ENCODE data around the gene SREBF2.

Gene SREBF2

GRCh38 chr22:41914611-41915034, 81.7 kb downstream of the SREBF2 start:
- H3K4me3 ChIP-seq (ENCODE audit: low read depth, low read length), result no peak overlapping the region
- no peak for DNase-seq (ENCODE audit: low read depth, low spot score)
- TF ChIP-seq, protein P1, sequence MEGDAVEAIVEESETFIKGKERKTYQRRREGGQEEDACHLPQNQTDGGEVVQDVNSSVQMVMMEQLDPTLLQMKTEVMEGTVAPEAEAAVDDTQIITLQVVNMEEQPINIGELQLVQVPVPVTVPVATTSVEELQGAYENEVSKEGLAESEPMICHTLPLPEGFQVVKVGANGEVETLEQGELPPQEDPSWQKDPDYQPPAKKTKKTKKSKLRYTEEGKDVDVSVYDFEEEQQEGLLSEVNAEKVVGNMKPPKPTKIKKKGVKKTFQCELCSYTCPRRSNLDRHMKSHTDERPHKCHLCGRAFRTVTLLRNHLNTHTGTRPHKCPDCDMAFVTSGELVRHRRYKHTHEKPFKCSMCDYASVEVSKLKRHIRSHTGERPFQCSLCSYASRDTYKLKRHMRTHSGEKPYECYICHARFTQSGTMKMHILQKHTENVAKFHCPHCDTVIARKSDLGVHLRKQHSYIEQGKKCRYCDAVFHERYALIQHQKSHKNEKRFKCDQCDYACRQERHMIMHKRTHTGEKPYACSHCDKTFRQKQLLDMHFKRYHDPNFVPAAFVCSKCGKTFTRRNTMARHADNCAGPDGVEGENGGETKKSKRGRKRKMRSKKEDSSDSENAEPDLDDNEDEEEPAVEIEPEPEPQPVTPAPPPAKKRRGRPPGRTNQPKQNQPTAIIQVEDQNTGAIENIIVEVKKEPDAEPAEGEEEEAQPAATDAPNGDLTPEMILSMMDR (IDR thresholded peaks at IDR 0.05; ENCODE audit: insufficient read depth, low read length, missing control alignments), result no peak
- ChIA-PET POLR2A (no interaction called here), CTCF (no interaction called here)

DNA sequence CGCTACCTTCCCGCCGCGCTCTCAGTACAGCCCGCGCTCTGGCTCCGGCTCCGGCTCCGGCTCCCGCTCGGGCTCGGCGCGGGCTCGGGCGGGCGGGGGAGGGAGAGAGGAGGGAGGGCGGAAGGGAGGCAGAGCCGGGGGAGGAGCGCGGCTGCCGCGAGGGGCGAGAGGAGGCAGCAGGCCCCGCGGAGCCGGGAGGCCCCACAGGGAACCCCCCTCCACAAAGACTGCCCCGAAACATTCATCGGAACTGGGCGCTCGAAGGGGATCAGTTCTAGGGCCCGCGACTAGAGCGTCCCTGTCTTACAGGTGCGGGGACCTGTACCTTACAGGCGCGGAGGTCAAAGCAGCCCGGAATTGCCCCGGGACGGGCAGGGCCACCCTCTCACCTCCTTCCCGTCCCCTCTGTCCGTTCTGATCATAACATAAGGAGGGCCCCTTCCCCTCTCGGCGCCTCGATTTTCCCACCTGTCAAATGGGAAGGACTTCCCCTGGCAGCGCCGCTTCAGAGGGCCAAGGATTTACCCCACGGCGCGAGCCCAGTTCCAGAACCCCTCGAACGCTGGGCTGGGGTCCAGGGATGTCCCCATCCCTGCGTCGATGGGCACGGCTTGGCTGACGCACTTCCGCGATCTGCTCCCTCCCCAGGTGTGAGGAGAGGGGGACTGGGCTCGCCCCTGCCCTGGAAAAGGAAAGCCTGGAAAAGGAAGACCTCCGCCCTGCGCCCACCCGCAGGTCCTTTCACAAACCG, 82.3 kb downstream of the SREBF2 start, which contains the start of gene SHISA8:
TSS of gene SHISA8 (minus strand) at position 40 of the 751 bp plus-strand sequence. CDS start 407 bp downstream, outside the sequence.
- POLR2A ChIA-PET, result no interaction called here
- H3K4me3 ChIP-seq (ENCODE audit: low read depth, low read length), result no peak within 1 kb of the TSS
- TF ChIP-seq, protein P1 (IDR thresholded peaks at IDR 0.05; ENCODE audit: insufficient read depth, low read length, missing control alignments), result no peak
- CTCF ChIA-PET, result no interaction called here
- DNase-seq (ENCODE audit: low read depth, low spot score), result no peak

DNA sequence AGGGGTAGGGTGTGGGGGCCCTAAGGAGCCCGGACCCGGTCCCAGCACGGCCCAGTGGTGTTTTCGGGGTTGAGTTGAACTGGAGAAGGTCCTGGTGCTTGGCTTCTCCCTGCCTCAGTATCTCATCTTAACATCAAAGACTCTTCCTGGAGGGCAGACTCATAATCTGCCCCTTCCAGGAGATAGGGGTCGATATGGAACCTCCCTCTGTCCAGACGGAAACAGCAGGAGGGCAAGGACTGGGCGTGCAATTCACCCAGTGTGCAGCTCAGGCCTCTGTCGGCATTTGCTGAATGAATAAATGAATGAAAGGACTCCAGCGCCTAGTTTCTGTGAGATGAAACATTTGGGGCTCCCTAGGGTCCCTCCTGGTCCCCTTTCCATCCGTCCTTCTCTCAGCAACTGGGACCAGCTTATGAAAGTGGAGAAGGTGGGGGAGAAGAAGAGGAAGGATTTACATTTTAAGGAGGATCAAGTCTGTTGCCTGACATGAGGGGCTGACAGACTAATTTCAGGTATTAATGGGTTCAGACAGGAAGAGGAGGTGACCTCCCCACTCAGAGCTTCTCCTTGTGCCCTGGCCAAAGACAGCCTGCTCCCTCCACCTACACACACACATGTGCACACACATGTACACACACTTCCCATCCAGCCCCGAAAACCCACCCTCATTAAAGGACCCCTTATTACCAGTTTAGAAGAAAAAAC, 83.0 kb downstream of the SREBF2 start:
- TF ChIP-seq, protein P1 (IDR thresholded peaks at IDR 0.05; ENCODE audit: insufficient read depth, low read length, missing control alignments), result no peak
- CTCF ChIA-PET, result interaction anchor here (1.0 to 1.3 kb wide), 3 partner anchors 10 to 218 kb away, joined by 4 to 6 read pairs (median 4); partner anchors contain the start of gene TNFRSF13C
- DNase-seq (ENCODE audit: low read depth, low spot score), result no peak
- no peak overlapping the region for H3K4me3 ChIP-seq (ENCODE audit: low read depth, low read length)
- POLR2A ChIA-PET, result no interaction called here

DNA sequence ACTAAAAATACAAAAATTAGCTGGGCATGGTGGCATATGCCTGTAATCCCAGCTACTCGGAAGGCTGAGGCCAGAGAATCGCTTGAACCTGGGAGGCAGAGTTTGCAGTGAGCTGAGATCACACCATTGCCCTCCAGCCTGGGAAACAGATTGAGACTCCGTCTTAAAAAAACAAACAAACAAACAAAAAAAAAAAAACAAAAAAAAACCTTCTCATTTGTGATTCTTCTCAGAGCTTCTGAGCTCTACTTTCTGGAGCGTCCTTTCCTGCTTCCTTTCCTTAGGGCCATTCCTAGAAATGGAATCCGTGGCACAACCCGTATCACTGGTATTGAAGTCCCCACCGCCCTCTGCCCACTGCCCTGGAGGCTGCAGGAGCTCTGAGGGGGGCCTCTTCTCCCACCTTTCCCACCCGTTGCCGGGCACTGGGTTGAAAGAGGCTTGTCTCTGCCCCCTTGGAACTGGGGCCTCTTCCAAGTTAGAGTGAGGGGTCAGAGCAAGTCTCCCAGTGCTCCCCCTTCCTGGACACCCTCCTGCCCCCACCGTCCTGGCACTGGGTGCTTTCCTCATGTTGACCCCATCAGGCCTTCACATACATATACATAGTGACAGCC, 83.9 kb downstream of the SREBF2 start:
- no peak for DNase-seq (ENCODE audit: low read depth, low spot score)
- H3K4me3 ChIP-seq (ENCODE audit: low read depth, low read length), result no peak overlapping the region
- TF ChIP-seq, protein P1 (IDR thresholded peaks at IDR 0.05; ENCODE audit: insufficient read depth, low read length, missing control alignments), result no peak
- CTCF ChIA-PET, result interaction anchor here (1.0 to 1.3 kb wide), 3 partner anchors 9 to 219 kb away, joined by 4 to 6 read pairs (median 4); partner anchors contain the start of gene TNFRSF13C
- POLR2A ChIA-PET, result interaction anchor here (0.6 kb wide), 1 partner anchor 9 kb away, joined by 3 read pairs; no protein-coding TSS in a partner anchor

DNA sequence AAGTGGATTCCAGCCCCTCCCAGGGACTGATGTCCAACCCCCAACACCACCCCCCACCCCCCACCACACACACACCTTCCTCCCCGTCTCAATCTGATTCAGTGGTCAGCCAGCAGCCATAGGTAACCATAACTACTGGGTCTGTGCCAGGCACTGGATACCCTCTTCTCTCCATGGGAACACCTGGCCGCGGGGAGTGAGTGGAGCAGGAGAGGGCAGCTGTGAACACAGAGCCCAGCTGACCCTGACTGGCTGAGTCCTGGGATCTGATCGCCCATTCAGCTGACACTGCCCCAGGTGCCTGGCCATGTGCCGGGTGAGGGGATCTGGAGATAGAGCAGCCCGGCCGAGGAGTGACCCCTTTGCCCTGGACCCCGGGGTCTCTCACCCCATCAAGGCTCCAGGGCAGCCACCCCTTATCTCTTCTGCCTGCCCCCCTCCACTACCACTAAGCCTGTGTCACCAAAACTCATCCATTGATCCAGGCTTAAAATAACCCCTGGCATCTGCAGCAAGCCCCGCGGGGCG, 84.5 kb downstream of the SREBF2 start:
- CTCF ChIA-PET, result interaction anchor here (1.0 to 1.3 kb wide), 3 partner anchors 8 to 220 kb away, joined by 4 to 6 read pairs (median 4); partner anchors contain the start of gene TNFRSF13C
- no peak for DNase-seq (ENCODE audit: low read depth, low spot score)
- H3K4me3 ChIP-seq (ENCODE audit: low read depth, low read length), result no peak overlapping the region
- TF ChIP-seq, protein P1 (IDR thresholded peaks at IDR 0.05; ENCODE audit: insufficient read depth, low read length, missing control alignments), result no peak
- POLR2A ChIA-PET, result interaction anchor here (0.6 kb wide), 1 partner anchor 10 kb away, joined by 3 read pairs; no protein-coding TSS in a partner anchor
